GM19193 (cell line): ENCODE data around the gene SH3TC2.

Experiments
- POLR2A ChIP-seq: IDR thresholded peaks from 4 replicates; pipeline ENCODE4 v1.6.1; 2011; ENCODE audit not compliant: insufficient read depth, insufficient read length; ENCODE audit errors: extremely low read depth

The SH3TC2 gene

DNA sequence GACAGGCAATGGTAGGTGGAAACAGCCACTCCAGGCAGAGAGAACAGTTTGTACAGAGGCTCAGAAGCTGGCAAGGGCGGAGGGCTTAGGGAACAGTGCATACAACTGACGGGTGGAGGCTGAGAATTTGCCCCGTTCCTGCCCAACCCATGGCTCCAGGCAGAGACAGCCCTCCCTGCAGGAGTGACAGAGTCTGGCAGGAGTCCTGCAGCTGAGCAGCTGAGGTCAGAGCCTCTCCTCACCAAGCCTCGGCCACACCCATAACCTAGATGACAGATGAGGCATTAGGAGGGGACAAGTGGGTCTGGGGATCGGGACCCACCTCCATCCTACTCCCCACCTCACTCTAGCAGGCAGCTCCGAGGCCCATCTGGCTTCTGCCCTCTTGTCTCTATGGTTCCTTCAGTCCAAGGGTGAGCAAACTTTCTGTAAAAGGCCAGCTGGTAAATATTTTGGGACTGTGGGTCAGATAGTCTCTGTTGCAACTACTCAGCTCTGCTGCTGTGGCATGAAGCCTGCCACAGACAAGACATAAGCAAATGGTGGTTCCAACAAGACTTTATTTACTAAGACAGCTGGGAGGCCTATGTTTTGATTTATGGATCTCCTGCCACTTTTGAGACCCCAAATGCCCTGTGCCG is 83.7 kb downstream of the SH3TC2 start:
- TF ChIP-seq POLR2A: no peak

DNA sequence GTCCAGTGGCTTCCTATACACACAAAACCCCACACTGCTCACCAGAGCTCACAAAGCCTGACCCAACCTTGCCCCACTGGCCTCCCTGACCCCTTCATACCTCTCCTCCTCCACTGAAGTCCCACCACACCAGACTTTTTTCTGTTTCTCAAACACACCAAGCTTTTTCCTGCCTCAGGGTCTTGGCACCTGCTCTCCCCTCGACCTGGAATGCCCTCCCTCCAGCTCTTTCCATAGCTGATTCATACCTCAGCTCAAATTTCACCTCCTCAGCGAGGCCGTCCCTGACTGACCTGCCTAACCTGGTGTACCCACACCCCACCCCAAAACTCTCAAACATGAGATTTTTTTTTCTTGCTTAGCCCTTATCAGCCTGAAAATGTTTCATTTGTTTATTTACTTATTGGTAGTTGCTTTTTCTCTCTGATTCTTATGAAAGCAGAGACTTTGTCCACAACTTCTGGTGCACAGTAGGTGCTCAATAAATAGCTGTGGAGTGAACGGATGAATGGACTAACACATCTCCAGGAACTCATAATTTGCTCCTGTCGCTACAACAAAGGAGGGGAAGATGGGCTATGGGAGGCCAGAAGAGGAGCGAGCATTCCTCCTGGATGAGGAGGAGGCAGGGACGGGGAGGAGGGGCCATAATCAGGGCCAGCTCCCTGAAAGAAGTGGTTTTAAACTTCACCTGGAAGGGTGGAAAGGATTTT is 84.3 kb downstream of the SH3TC2 start:
- TF ChIP-seq POLR2A: no peak

DNA sequence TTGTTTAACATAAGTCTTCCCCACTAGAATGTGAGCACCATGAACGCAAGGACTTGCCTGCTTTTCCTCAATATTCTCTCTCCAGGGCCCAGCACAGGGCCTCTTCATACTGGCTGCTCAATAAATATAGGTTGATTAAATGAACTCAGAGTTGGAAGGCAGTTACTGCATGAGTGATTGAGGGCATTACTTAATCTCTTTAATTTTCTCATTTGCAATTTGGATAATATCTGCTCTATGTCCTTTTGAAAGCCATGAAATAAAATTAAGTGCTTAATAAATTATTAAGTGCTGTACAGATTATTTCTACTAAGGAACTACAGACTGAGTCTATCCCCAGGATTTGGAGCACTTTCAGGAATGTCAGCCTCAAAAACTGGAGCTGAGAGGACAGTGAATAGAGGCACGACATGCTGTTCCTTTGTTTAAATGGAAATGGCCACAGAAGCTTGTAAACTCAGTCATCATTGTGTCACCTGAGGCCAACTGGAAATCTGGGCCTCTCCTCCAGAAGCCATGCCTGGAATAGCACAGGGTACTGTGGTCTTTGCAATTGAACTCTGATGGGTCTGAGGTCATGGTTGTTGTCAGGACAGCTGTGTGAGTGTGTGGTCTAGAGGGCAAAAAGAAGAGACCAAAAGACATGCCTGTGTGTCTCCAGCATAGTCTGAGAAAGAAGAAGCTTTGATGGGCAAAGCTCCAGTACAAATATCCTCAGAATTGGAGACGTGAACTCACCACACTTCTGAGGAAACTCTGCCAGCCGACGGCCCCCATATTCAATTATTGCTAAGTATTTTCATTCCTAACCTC is 86.1 kb downstream of the SH3TC2 start:
- TF ChIP-seq POLR2A: no peak

DNA sequence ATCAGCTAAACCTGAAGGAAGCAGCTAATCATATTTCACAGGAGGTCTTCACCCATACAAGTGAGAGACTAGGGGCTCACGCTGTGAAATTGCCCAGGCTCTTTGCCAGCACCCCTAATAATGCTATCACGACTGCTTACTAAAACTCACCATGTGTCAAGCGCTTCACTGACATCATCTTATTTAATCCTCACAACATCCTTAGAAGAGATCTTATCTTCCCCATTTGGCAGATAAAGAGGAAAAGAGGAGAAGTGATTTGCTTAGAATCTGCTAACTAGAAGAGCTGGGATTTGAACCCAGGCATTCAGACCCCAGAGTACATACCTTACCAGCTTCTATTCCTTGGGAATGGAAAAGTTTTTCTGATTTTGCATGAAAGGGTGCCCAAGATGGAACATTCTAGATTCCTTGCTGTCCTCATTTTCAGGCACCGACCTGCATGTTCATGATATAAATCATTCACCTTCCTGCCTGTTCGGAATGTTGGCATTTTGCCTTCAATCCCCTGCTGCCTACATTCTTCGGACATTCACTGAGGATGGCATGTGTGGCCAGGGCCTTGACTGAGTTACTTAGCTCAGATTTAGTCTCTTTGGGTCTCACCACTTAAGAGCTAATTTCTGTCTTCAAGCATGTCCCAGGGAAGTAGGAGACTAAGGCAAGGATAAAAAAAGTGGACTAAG is 88.1 kb downstream of the SH3TC2 start:
- no peak for TF ChIP-seq POLR2A

DNA sequence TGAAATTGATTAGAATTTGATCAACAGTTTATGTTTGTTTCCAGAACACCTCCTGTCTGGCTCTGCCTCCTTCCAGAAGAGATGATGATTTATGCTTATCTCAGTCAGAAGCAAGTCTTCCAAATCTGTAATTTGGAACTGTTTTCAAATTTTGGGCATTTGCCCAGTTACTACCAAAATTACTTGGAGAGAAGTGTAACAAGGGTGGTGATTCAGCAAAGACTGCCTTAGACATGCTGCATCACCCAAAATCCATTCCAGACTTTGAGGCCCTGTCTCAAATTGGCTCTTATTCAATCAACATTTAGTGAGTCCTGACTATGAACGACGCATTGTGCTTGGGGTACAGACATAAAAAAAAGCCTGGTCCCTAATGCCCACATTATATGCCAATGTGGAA is 89.4 kb downstream of the SH3TC2 start:
- TF ChIP-seq POLR2A: no peak

GRCh38 chr5:148972974-148973374 is 89.9 kb downstream of the SH3TC2 start:
- no peak for TF ChIP-seq POLR2A

DNA sequence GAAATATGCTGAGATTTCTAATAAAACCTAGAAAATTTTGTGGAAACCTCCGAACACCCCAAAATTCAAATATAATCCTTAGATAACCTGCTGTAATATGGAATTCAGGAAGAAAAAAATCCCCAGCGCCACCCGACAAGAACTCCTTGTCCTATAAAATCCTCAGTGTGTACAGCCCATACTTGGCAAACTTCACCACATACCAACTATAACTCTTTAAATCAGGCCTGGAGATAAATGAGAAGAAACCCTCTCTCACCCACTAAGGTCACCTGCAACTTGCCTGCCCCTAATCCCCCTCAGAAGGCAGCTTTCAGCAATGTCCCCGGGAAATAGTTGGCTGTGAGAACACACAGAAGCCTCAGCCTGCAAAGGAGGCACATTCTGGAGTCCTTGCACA is 90.5 kb downstream of the SH3TC2 start:
- TF ChIP-seq POLR2A: no peak

DNA sequence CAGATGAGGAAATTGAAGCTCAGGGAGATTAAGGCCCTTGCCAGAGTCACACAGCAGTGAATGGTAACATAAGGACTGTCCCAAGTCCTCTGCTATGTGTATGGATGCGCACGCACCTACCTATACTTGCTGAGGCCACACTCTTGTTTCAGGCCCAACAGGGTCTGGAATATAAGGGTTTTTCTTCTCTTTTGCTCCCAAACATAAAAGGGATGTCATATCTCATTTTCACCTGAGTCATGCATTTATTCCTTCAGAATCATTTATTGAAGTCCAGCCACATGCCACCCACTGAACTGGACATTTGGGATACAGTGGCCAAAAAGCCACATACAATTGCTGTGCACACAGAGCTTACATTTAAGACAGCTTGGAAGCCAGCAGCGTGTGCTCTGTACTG is 92.0 kb downstream of the SH3TC2 start:
- no peak for TF ChIP-seq POLR2A

GRCh38 chr5:148970228-148970627 is 92.6 kb downstream of the SH3TC2 start:
- no peak for TF ChIP-seq POLR2A

- TF ChIP-seq POLR2A: no peak
These were observed 93.6 kb downstream of the SH3TC2 start for GRCh38 chr5:148969291-148969690.

DNA sequence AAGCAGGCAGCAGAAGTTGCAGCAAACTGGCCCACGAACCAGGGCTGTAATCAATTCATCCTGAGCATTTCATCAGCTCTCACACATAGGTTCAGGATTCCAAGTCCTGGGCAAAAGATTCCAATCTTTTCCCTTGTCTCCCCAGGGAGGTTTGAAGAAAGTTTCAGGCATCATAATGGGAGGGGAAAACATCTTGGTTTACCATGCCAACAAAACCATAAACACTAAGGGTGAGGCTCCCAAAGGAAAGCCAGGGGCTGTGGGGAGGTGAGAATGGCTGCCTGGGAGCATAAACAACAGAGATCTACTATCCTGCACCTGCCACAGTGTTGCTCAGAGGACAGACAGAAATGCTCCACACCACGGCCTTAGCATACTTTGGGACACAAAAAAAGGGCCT is 94.6 kb downstream of the SH3TC2 start:
- no peak for TF ChIP-seq POLR2A

DNA sequence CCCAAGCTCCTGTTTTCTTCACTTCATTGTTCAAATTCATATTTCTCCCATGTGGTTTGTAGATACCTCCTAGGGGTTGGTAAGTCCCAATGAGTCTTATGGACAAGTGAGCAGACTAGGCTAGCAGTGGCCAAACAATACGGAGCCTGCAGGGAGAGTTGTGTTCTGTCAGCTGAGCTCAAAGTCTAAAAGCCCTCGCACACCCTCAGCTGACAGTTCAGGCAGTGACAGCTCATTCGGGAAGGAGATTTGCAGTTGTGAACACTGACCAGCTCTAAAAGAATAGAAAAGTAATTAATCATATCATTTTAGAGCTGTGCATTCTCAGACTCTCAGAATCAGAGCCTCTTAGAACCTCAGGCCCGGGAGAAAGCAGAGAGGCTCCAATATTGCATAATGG is 95.1 kb downstream of the SH3TC2 start:
- TF ChIP-seq POLR2A: no peak

- no peak for TF ChIP-seq POLR2A
These were observed 95.9 kb downstream of the SH3TC2 start for GRCh38 chr5:148966938-148967337.

DNA sequence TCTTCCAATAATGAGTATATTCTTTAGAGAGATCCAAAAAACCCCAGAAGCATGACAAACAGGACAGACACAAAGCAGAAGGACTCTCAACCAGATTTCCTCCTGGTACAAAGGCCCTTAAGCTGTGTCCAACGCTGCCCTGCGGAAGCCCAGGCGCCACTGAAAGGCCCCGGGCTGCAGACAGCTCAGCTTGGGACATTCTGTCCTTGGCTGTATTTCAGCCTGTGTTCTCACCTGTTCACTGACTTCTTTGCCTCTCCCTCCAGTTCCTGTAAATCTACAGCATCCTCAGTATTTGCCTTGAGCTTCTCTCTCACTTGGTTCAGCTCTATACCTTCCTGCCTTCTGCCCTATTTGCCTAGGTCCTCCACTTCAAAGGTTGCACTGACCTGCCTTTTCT is 96.5 kb downstream of the SH3TC2 start:
- no peak for TF ChIP-seq POLR2A

DNA sequence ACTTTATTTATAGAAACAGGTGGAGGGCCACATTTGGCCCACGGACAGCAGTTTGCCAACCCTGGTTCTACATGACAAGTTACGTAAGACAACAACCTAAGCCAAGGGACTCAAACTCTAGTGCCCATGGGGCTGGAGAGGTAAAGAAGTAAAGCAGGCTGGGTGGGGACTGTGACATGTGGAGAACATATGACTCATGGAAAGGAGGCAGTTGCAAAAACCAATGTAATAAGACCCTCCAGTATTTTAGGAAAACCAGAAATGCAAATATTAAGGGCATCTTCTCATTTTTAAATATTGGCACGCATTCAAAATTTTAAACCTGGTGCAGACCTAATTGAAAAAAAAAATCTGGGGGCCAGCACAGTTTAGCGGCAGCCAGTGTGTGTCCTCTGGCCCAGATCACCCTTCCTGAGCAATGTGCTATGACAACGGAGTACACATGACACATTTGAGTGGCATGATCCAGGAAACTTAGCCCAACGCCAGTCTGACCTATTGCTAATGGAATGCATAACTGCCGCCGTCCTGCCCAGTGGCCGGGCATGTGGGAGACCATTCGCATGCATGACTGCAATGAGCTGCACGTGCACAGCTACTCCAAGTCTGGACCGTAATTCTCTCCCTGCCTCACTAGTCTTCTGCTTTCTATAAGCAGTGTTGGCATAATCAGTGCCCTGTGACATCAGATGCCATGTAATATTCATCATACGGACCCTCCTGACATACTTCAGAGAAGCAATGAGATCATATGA is 97.2 kb downstream of the SH3TC2 start:
- TF ChIP-seq POLR2A: no peak

DNA sequence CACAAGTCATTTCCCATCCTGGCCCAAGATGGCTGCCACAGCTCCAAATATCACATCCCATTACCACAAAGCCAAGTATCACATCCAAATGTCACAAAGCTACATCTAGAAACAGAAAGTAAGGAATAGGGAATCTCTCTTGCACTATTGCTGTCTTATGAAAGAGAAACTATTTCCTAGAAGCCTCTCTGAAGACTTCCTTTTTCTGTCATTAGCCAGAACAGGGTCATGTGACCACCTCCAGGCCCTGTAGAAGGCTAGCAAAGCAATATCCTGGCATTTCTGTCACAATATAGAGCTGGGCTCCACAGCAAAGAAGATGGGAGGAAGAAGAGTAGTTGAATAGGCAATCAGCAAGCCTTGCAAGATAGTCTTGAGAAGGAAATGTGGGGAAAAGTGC is 99.2 kb downstream of the SH3TC2 start:
- TF ChIP-seq POLR2A: no peak
